ENCODE data around the gene KCNQ2.
"Not testable (repeated sequence)": the region's sequence is repeated elsewhere in the genome, so short reads cannot be mapped to it uniquely, and the experiment has no call there.

GRCh38 chr20:63514520-63514919, 42.1 kb upstream of the KCNQ2 start:
- not testable (repeated sequence) for TF ChIP-seq POLR2AphosphoS5, POLR2A (IDR thresholded peaks at IDR 0.05; ENCODE audit: low read depth, low read length)
